Lung (tissue), 12 donors: Measurements from ENCODE around the gene RASGRP2. TPM values are rescaled to one million over a fixed set of nuclear protein-coding genes. Genes with fewer than 3 reads are reported as not detected.

Experiments
- ATAC-seq: fragments of 200-7000 bp; cut with Tn5 transposase; one replicate; pipeline ENCODE4 v1.9.1; 2020; ENCODE audit warnings: moderate number of reproducible peaks; ENCODE audit not compliant: insufficient read depth, low FRiP score
- DNase-seq, 3 donors: peaks; one replicate each; pipeline ENCODE4 v3.0.0-alpha.2; 2013 to 2017
- H3K27ac ChIP-seq, 2 donors: one replicate each; pipeline ENCODE4 v1.5.1; 2013; ENCODE audit warnings: mild to moderate bottlenecking in 2 of 2, moderate library complexity in 2 of 2, control low read depth in 1 of 2, inconsistent platforms in 1 of 2, low read depth in 1 of 2, low read length in 1 of 2
- H3K27me3 ChIP-seq, 3 donors: one replicate each; pipeline ENCODE4 v1.5.1; 2013; ENCODE audit warnings: low read length in 2 of 3; ENCODE audit not compliant: control insufficient read depth in 3 of 3, insufficient read depth in 3 of 3
- H3K36me3 ChIP-seq, 4 donors: one replicate each; pipeline ENCODE4 v1.5.1; 2013; ENCODE audit warnings: low read length in 4 of 4, mild to moderate bottlenecking in 1 of 4, moderate library complexity in 1 of 4; ENCODE audit not compliant: control insufficient read depth in 4 of 4, insufficient read depth in 4 of 4
- H3K4me1 ChIP-seq, 5 donors: one replicate each; pipeline ENCODE4 v1.5.1; 2013; ENCODE audit warnings: low read length in 5 of 5, mild to moderate bottlenecking in 2 of 5, moderate library complexity in 1 of 5; ENCODE audit not compliant: control insufficient read depth in 5 of 5, insufficient read depth in 5 of 5
- H3K4me3 ChIP-seq: one replicate; pipeline ENCODE4 v1.5.1; 2013; ENCODE audit warnings: mild to moderate bottlenecking, control low read depth, moderate library complexity
- H3K9ac ChIP-seq, 2 donors: one replicate each; pipeline ENCODE4 v1.5.1; 2013; ENCODE audit warnings: low read length in 2 of 2, control low read depth in 1 of 2; ENCODE audit not compliant: insufficient read depth in 1 of 2
- H3K9me3 ChIP-seq, 4 donors: one replicate each; pipeline ENCODE4 v1.5.1; 2013; ENCODE audit warnings: low read length in 3 of 4, mild to moderate bottlenecking in 1 of 4, moderate library complexity in 1 of 4; ENCODE audit not compliant: control insufficient read depth in 4 of 4, insufficient read depth in 3 of 4
- CTCF ChIP-seq: IDR thresholded peaks from 2 replicates; pipeline ENCODE4 v1.5.1; 2012; ENCODE audit warnings: mild to moderate bottlenecking; ENCODE audit errors: control extremely low read depth, extremely low read depth
- WGBS, 2 donors: extraction: QIAGEN DNeasy Blood & Tissue Kit; methylation state at CpG; one replicate each; pipeline ENCODE4 v1.1.7; 2013; 5-methylcytosine and 5-hydroxymethylcytosine counted together
- polyA plus RNA-seq, 2 donors: library from polyadenylated mRNA; stranded (reverse); fragments of 200-250 nt; gene quantifications; one replicate each; pipeline ENCODE4 v1.2.1, GENCODE V29; 2013
- total RNA-seq, 2 donors: library from RNA; depleted of rRNA in 1 of 2; stranded (reverse); fragments of >200 nt in 1 of 2; gene quantifications; one replicate each; pipeline ENCODE4 v1.2.1, GENCODE V29; 2014 to 2021
- donor health status: control.
- donor health status: control.
- donor health status: Bipolar disorder and iron deficiency.
- donor health status: healthy.
- donor health status: DM: yes; HTN: yes; CAD: no.

RASGRP2 gene
- total and polyA plus RNA-seq, 4 donors = 20.0 to 46.4 (median 30.8) TPM

- Histone ChIP-seq H3K4me1 (peaks cover 0 to 17% (median 15%) of the 10 kb centered on the region in 5 donors), H3K9ac (no peak overlapping the region), H3K4me3 (no peak overlapping the region), H3K27me3 (peaks cover 23 to 79% (median 68%) of the 10 kb centered on the region in 3 donors), H3K9me3 (no peaks in the 10 kb centered on the region), H3K27ac (no peak overlapping the region), H3K36me3 (no peaks in the 10 kb centered on the region)
- ATAC-seq = no peak
- WGBS, 2 donors = 8 to 19% methylated on average over 26 to 39 of the region's 39 CpGs
- no peak for TF ChIP-seq CTCF
- DNase-seq = no peak
Observed at GRCh38 chr11:64713781-64714363, 30.1 kb downstream of the RASGRP2 start.

- DNase-seq = peak; percentile 55 to 79 (median 70)
- no peak overlapping the region for H3K9ac ChIP-seq
Observed at GRCh38 chr11:64713016-64713707, 30.8 kb downstream of the RASGRP2 start.

GRCh38 chr11:64712430-64713015, 31.4 kb downstream of the RASGRP2 start:
- Histone ChIP-seq H3K4me3 (no peak overlapping the region), H3K36me3 (no peaks in the 10 kb centered on the region), H3K4me1 (peaks cover 0 to 17% (median 15%) of the 10 kb centered on the region in 5 donors), H3K9me3 (no peaks in the 10 kb centered on the region), H3K27me3 (peaks cover 27 to 75% (median 66%) of the 10 kb centered on the region in 3 donors), H3K27ac (no peak overlapping the region), H3K9ac (no peak overlapping the region)
- DNase-seq (no peak), ATAC-seq (no peak)
- 8 to 13% methylated on average over 30 to 45 of the region's 45 CpGs for WGBS, 2 donors
- no peak for TF ChIP-seq CTCF

More at GRCh38 chr11:64713016-64713707, 30.8 kb downstream of the RASGRP2 start:
- Histone ChIP-seq H3K9me3 (no peaks in the 10 kb centered on the region), H3K27ac (no peak overlapping the region), H3K27me3 (peaks cover 27 to 78% (median 68%) of the 10 kb centered on the region in 3 donors), H3K4me3 (no peak overlapping the region), H3K4me1 (peaks cover 0 to 17% (median 15%) of the 10 kb centered on the region in 5 donors), H3K36me3 (no peaks in the 10 kb centered on the region)
- 1 to 3% methylated on average over 67 to 111 of the region's 111 CpGs for WGBS, 2 donors
- no peak for TF ChIP-seq CTCF
- no peak for ATAC-seq
